Hair follicle dermal papilla cell (primary cell): Measurements from ENCODE around the gene GRIFIN. TPM values are rescaled to one million over a fixed set of nuclear protein-coding genes. Genes with fewer than 3 reads are reported as not detected.

Experiments
- total RNA-seq: library from RNA; depleted of rRNA; stranded (reverse); fragments of >200 nt; gene quantifications from 2 replicates; pipeline ENCODE4 v1.2.3, GENCODE V29; 2012

Gene GRIFIN
- total RNA-seq = not detected in 2 replicates

GRCh38 chr7:2476298-2476697, at the start of gene GRIFIN:
TSS of gene GRIFIN (minus strand) at chr7:2476398. CDS start at chr7:2476383, 15 bp downstream.

GRCh38 chr7:2519119-2519930, 43.1 kb upstream of the GRIFIN start, which contains the start of gene LFNG:
TSS of gene LFNG (plus strand) at chr7:2519774. CDS start at chr7:2519862, 88 bp downstream.

Other genes with a start within 250 kb of the GRIFIN start
- gene MAD1L1, start 243.5 kb downstream of the GRIFIN start, total RNA-seq = 56.1 and 67.5 TPM in 2 replicates
- gene MRM2, start 234.2 kb downstream of the GRIFIN start, total RNA-seq = 16.2 and 17.8 TPM in 2 replicates
- gene NUDT1, start 234.2 kb downstream of the GRIFIN start, total RNA-seq = 14.8 and 23.4 TPM in 2 replicates
- 24.3 and 27.2 TPM in 2 replicates for gene SNX8, start 162.0 kb downstream of the GRIFIN start, total RNA-seq
- gene EIF3B, start 121.6 kb downstream of the GRIFIN start, total RNA-seq = 164 and 172 TPM in 2 replicates
- gene CHST12, start 72.8 kb downstream of the GRIFIN start, total RNA-seq = 8.0 and 11.5 TPM in 2 replicates
- 20.3 and 32.0 TPM in 2 replicates for gene LFNG, start 43.4 kb upstream of the GRIFIN start, total RNA-seq
- gene BRAT1, start 79.1 kb upstream of the GRIFIN start, total RNA-seq = 26.4 and 28.6 TPM in 2 replicates
- gene IQCE, start 82.6 kb upstream of the GRIFIN start, total RNA-seq = 16.7 and 18.0 TPM in 2 replicates
- gene TTYH3, start 155.6 kb upstream of the GRIFIN start, total RNA-seq = 71.8 and 86.6 TPM in 2 replicates
- 6.7 and 8.6 TPM in 2 replicates for gene AMZ1, start 211.8 kb upstream of the GRIFIN start, total RNA-seq